ENCODE results near the gene MAP4K4. TPM values are rescaled to one million over a fixed set of nuclear protein-coding genes. Genes with fewer than 3 reads are reported as not detected.
A peak's percentile ranks its signal among the peaks of the same experiment; 100 is the strongest.

MAP4K4 gene
- total RNA-seq, 1 experiment from 2014 or later: 136 TPM

DNA sequence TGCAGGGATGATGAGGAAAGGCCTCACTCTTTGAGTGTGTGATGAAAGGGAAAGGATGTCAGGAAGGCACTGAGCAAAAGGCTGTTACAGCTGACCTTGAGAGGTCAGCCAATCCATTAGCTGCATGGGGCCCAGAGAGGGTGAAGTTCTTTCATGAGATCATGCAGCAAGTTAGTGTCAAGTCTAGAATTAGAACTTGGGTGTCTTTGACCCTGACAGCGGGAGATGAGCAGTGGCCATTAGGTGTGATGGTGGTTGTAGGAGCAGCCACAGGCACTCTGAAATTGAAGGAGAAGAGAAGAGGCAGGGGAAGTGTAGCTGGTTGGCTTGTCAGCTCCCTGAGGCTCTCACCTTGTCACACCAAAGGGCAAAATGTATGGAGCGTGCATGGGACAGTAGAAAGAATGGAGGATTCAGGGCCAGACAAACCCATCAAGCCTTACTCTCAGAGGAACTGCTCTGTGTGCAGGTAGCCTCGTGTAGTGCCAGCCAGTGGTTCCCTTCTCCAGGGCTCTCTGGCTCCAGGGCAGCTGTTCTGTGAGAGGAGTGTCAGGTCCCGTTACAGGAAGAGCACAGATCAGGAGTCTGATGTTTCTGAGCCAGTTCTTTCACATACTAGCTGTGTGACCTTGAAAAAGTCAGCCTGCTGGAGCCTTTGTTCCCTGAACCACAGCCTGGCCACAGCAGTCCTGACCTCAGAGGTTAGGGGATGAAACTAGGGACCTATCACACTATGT lies 35.9 kb downstream of the MAP4K4 start:
- TF ChIP-seq, protein P1, sequence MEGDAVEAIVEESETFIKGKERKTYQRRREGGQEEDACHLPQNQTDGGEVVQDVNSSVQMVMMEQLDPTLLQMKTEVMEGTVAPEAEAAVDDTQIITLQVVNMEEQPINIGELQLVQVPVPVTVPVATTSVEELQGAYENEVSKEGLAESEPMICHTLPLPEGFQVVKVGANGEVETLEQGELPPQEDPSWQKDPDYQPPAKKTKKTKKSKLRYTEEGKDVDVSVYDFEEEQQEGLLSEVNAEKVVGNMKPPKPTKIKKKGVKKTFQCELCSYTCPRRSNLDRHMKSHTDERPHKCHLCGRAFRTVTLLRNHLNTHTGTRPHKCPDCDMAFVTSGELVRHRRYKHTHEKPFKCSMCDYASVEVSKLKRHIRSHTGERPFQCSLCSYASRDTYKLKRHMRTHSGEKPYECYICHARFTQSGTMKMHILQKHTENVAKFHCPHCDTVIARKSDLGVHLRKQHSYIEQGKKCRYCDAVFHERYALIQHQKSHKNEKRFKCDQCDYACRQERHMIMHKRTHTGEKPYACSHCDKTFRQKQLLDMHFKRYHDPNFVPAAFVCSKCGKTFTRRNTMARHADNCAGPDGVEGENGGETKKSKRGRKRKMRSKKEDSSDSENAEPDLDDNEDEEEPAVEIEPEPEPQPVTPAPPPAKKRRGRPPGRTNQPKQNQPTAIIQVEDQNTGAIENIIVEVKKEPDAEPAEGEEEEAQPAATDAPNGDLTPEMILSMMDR (IDR thresholded peaks at IDR 0.05; ENCODE audit: unreplicated experiment): no peak
- DNase-seq: no peak
- intact Hi-C loops (cut with micrococcal nuclease; ENCODE audit: unreplicated experiment): no loop called here
- peaks cover 65% of the 10 kb centered on the region for H3K4me1 Mint-ChIP-seq (ENCODE audit: low read depth, unreplicated experiment)
- BruUV-seq (replicated peaks): no TSS peak
- no peak overlapping the region for H3K27ac Mint-ChIP-seq (ENCODE audit: unreplicated experiment)
- no peak overlapping the region for H3K4me3 Mint-ChIP-seq (ENCODE audit: low read depth, unreplicated experiment)
- H3K9me3 Mint-ChIP-seq (ENCODE audit: low read depth, unreplicated experiment): no peaks in the 10 kb centered on the region
- H3K27me3 Mint-ChIP-seq (ENCODE audit: unreplicated experiment): no peaks in the 10 kb centered on the region
- CTCF ChIA-PET: interaction anchor here (0.6 kb wide), 2 partner anchors 67 to 452 kb away, joined by 4 read pairs; no protein-coding TSS in a partner anchor
- peaks cover 10% of the 10 kb centered on the region for H3K36me3 Mint-ChIP-seq (ENCODE audit: insufficient read depth, unreplicated experiment)

DNA sequence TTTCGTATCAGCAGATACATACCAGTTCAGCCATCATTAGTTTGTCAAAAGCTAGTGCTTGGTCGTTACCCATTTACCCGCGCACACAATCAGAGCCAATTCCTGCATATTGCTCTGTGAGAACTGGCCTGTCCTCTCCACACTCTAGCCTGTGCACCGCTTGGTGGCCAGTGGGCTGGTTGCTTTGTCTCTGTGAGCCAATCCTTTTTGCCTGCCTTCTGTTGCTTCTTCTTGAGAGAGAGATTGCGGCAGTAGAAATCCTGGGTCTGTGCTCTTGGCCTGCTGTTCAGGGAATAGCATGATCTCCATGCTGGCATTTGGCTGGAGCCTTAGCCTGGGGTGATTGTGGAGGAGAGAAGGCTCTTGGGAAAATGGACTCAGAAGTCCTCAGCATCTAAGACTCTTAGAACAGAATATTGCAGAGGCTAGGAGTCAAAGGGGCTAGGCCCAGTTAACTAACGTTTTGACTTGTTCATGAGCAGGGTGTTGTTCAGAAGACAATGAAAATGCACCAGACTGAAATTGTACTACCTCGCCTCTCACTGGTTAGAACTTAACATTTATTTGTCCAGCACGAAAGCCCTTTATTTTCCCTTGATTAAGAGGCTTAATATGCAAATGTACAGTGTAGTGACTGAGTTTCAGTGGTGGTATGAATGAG lies 37.1 kb downstream of the MAP4K4 start:
- H3K4me1 Mint-ChIP-seq (ENCODE audit: low read depth, unreplicated experiment): peaks cover 69% of the 10 kb centered on the region

DNA sequence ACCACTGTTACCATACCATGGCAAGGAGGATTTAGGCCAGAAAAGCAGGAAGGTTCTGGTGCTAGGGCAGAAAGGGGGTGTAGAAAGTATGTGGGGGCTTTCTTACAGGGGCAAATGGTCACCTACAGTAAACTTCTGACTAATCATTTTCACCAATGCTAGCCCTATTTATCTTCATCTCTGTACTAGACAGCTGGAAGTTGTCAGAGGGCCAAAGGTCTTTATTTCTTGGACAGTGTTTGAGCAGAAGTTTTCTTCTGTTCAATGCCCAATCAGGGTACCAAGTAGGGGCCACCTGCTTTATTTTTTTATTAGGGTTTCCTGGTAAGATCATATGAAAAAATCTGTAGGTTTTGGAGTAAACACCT lies 37.6 kb downstream of the MAP4K4 start:
- Mint-ChIP-seq H3K9me3 (ENCODE audit: low read depth, unreplicated experiment) (no peaks in the 10 kb centered on the region), H3K4me1 (ENCODE audit: low read depth, unreplicated experiment) (peaks cover 64% of the 10 kb centered on the region), H3K27me3 (ENCODE audit: unreplicated experiment) (no peaks in the 10 kb centered on the region), H3K27ac (ENCODE audit: unreplicated experiment) (peak overlapping the region; percentile 46), H3K4me3 (ENCODE audit: low read depth, unreplicated experiment) (no peak overlapping the region), H3K36me3 (ENCODE audit: insufficient read depth, unreplicated experiment) (peaks cover 10% of the 10 kb centered on the region)
- intact Hi-C loops (cut with micrococcal nuclease; ENCODE audit: unreplicated experiment): loop anchor here (5.0 kb wide), 1 partner anchor 218 kb away; no protein-coding TSS in a partner anchor
- TF ChIP-seq, protein P1 (IDR thresholded peaks at IDR 0.05; ENCODE audit: unreplicated experiment): no peak
- BruUV-seq (replicated peaks): no TSS peak
- no peak for DNase-seq
- CTCF ChIA-PET: interaction anchor here (2.0 kb wide), 1 partner anchor 10 kb away, joined by 7 read pairs; no protein-coding TSS in a partner anchor

More for the DNA sequence above, 37.1 kb downstream of the MAP4K4 start:
- CTCF ChIA-PET: interaction anchor here (0.5 to 0.6 kb wide), 2 partner anchors 281 to 320 kb away, joined by 4 read pairs; no protein-coding TSS in a partner anchor
- H3K27ac Mint-ChIP-seq (ENCODE audit: unreplicated experiment): peak overlapping the region; percentile 46
- peaks cover 10% of the 10 kb centered on the region for H3K36me3 Mint-ChIP-seq (ENCODE audit: insufficient read depth, unreplicated experiment)
- TF ChIP-seq, protein P1 (IDR thresholded peaks at IDR 0.05; ENCODE audit: unreplicated experiment): no peak
- H3K9me3 Mint-ChIP-seq (ENCODE audit: low read depth, unreplicated experiment): no peaks in the 10 kb centered on the region
- intact Hi-C loops (cut with micrococcal nuclease; ENCODE audit: unreplicated experiment): loop anchor here (5.0 kb wide), 1 partner anchor 217 kb away; no protein-coding TSS in a partner anchor
- H3K4me3 Mint-ChIP-seq (ENCODE audit: low read depth, unreplicated experiment): no peak overlapping the region
- no peaks in the 10 kb centered on the region for H3K27me3 Mint-ChIP-seq (ENCODE audit: unreplicated experiment)
- no peak for DNase-seq
- no TSS peak for BruUV-seq (replicated peaks)

DNA sequence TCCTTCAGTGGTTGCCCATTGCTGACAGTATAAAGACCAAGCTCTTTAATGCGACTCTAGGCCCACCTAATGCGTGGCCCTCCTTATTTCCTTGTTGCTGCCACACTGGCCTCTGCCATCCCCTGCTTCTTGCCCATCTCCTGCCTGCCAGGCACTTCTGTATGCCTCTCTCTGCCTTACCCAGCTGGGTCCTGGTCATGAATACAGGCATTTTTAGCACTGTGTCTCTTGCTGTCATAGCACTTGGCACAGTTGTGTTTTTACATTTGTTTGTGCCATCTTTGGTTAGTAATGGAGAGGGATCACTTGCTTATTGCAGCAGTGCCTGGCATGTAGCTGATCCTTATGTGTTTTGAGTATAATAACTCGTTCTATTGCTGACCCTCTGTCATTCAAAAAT lies 38.7 kb downstream of the MAP4K4 start:
- Mint-ChIP-seq H3K4me3 (ENCODE audit: low read depth, unreplicated experiment) (peak overlapping the region; percentile 45), H3K9me3 (ENCODE audit: low read depth, unreplicated experiment) (no peaks in the 10 kb centered on the region), H3K27me3 (ENCODE audit: unreplicated experiment) (no peaks in the 10 kb centered on the region), H3K4me1 (ENCODE audit: low read depth, unreplicated experiment) (peaks cover 60% of the 10 kb centered on the region), H3K36me3 (ENCODE audit: insufficient read depth, unreplicated experiment) (peaks cover 10% of the 10 kb centered on the region), H3K27ac (ENCODE audit: unreplicated experiment) (peak overlapping the region; percentile 77)
- CTCF ChIA-PET: interaction anchor here (1.2 to 2.0 kb wide), 3 partner anchors 9 to 44 kb away, joined by 3 to 7 read pairs (median 7); no protein-coding TSS in a partner anchor
- BruUV-seq (replicated peaks): no TSS peak
- intact Hi-C loops (cut with micrococcal nuclease; ENCODE audit: unreplicated experiment): loop anchor here (2.0 to 5.0 kb wide), 3 partner anchors 27 to 219 kb away; no protein-coding TSS in a partner anchor
- no peak for DNase-seq
- TF ChIP-seq, protein P1 (IDR thresholded peaks at IDR 0.05; ENCODE audit: unreplicated experiment): no peak

Data from Calu3 (cell line).